ENCODE results near the gene CCDC152.

- TF ChIP-seq CTCF (IDR thresholded peaks at IDR 0.05; ENCODE audit: insufficient read depth, low read depth, low read length) = no peak
- TF ChIP-seq EZH2 (IDR thresholded peaks at IDR 0.05; ENCODE audit: insufficient read depth, low read length) = no peak
These were observed 15.7 kb upstream of the CCDC152 start for GRCh38 chr5:42740920-42741319.

Measured in astrocyte (in vitro differentiated cells and primary cell).